Esophagus squamous epithelium (tissue), 5 donors: ENCODE measurements around the gene NENF. TPM values are rescaled to one million over a fixed set of nuclear protein-coding genes. Genes with fewer than 3 reads are reported as not detected.

ENCODE experiments used
- DNase-seq: peaks from one replicate; lab custom pipeline; 2025; lab: John Stamatoyannopoulos, UW
- H3K27ac ChIP-seq, 4 donors: fragments of 200-600 bp; sonication (generic); one replicate each; pipeline ENCODE4 v1.5.1; 2016 to 2019; ENCODE audit warnings: mild to moderate bottlenecking in 1 of 4
- H3K27me3 ChIP-seq, 4 donors: fragments of 200-600 bp; sonication (generic); 1 replicate in 3 of 4; 2 replicates in 1 of 4; pipeline versions ENCODE4 v1.5.1 to v1.6.0; 2017 to 2021; ENCODE audit warnings: antibody characterized with exemption in 1 of 4
- H3K36me3 ChIP-seq, 3 donors: fragments of 200-600 bp; sonication (generic); one replicate each; pipeline ENCODE4 v1.5.1; 2016 to 2019
- H3K4me1 ChIP-seq, 3 donors: fragments of 200-600 bp; sonication (generic); one replicate each; pipeline ENCODE4 v1.5.1; 2017 to 2019
- H3K4me3 ChIP-seq, 4 donors: fragments of 200-600 bp; sonication (generic); 1 replicate in 3 of 4; 2 replicates in 1 of 4; pipeline ENCODE4 v1.5.1; 2016 to 2019; ENCODE audit warnings: mild to moderate bottlenecking in 2 of 4, moderate library complexity in 1 of 4
- H3K9me3 ChIP-seq, 3 donors: fragments of 200-600 bp; sonication (generic); one replicate each; pipeline ENCODE4 v1.5.1; 2016 to 2019
- POLR2A ChIP-seq, 4 donors: fragments of 450-650 bp; IDR thresholded peaks; one replicate each; pipeline ENCODE4 v1.6.1; 2017; ENCODE audit warnings: antibody characterized with exemption in 4 of 4, mild to moderate bottlenecking in 4 of 4, moderate library complexity in 3 of 4
- WGBS, 2 donors: methylation state at CpG; one replicate each; pipeline ENCODE4 v1.1.5; 2018; 5-methylcytosine and 5-hydroxymethylcytosine counted together
- intact Hi-C: fragments of 100-400 bp; cut with DNase I; formaldehyde crosslinking; loops from one replicate; pipeline ENCODE4 v1.15.0; 2022
- total RNA-seq, 4 donors: library from RNA; depleted of rRNA; stranded (reverse); fragments of >200 nt; gene quantifications; one replicate each; pipeline ENCODE4 v1.1.0, GENCODE V29; 2016
- TF ChIP-seq, protein P1 (sequence below), 6 experiments: fragments of 450-650 bp in 4 of 6; fragments of 200-600 bp in 2 of 6; sonication (generic) in 2 of 6; IDR thresholded peaks; one replicate each; pipeline ENCODE4 v1.5.1; 2016 to 2019; ENCODE audit warnings: antibody characterized with exemption in 6 of 6, mild to moderate bottlenecking in 4 of 6, moderate library complexity in 4 of 6
- donor health status: DM: yes; HTN: yes; CAD: no.

The NENF gene
- total RNA-seq, 4 donors from 2014 or later: 31.0 to 65.8 (median 42.0) TPM

DNA sequence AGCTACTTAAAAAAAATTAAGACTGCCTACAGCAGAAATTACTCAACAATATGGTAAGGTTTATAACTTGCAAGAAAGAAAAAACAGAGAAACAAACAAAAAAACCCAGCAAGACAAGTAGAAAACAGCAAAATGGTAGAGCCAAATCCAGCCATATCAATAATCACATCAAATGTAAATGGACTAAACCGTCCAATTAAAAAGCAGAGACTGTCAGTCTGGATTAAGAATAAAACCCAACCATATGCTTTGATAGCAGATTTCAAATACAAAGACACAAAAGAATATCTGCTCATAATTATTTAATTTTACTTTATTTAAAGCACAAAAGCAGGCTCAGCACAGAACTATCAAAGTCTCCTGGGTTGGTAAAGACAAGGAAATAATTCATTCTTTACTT, 35.5 kb upstream of the NENF start:
- H3K27me3 ChIP-seq: no peaks in the 10 kb centered on the region
- no peak for DNase-seq
- no peak overlapping the region for H3K27ac ChIP-seq
- TF ChIP-seq, protein P1, sequence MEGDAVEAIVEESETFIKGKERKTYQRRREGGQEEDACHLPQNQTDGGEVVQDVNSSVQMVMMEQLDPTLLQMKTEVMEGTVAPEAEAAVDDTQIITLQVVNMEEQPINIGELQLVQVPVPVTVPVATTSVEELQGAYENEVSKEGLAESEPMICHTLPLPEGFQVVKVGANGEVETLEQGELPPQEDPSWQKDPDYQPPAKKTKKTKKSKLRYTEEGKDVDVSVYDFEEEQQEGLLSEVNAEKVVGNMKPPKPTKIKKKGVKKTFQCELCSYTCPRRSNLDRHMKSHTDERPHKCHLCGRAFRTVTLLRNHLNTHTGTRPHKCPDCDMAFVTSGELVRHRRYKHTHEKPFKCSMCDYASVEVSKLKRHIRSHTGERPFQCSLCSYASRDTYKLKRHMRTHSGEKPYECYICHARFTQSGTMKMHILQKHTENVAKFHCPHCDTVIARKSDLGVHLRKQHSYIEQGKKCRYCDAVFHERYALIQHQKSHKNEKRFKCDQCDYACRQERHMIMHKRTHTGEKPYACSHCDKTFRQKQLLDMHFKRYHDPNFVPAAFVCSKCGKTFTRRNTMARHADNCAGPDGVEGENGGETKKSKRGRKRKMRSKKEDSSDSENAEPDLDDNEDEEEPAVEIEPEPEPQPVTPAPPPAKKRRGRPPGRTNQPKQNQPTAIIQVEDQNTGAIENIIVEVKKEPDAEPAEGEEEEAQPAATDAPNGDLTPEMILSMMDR (IDR thresholded peaks at IDR 0.05): no peak
- no peak for TF ChIP-seq POLR2A (IDR thresholded peaks at IDR 0.05)
- intact Hi-C loops: no loop called here
- WGBS, 2 donors: 89 to 93% methylated on average over 1 of the region's 1 CpG
- peaks cover 0 to 9% (median 4%) of the 10 kb centered on the region in 3 donors for H3K9me3 ChIP-seq
- H3K36me3 ChIP-seq: no peaks in the 10 kb centered on the region
- H3K4me1 ChIP-seq: peaks cover 0 to 7% (median 0%) of the 10 kb centered on the region in 3 donors
- no peak overlapping the region for H3K4me3 ChIP-seq

GRCh38 chr1:212401042-212401441, 31.7 kb upstream of the NENF start:
- 95 to 100% methylated on average over 1 to 4 of the region's 4 CpGs for WGBS, 2 donors
- Histone ChIP-seq H3K27me3 (no peaks in the 10 kb centered on the region), H3K4me1 (peaks cover 0 to 16% (median 3%) of the 10 kb centered on the region in 3 donors), H3K36me3 (peaks cover 0 to 10% (median 0%) of the 10 kb centered on the region in 3 donors), H3K4me3 (no peak overlapping the region), H3K9me3 (peaks cover 0 to 9% (median 3%) of the 10 kb centered on the region in 3 donors), H3K27ac (no peak overlapping the region)
- intact Hi-C loops: no loop called here
- TF ChIP-seq, protein P1 (IDR thresholded peaks at IDR 0.05): no peak
- no peak for TF ChIP-seq POLR2A (IDR thresholded peaks at IDR 0.05)
- no peak for DNase-seq

GRCh38 chr1:212401838-212402582, 30.7 kb upstream of the NENF start:
- WGBS, 2 donors: 46 to 69% methylated on average over 7 of the region's 7 CpGs
- no peak overlapping the region for H3K4me3 ChIP-seq
- H3K9me3 ChIP-seq: peaks cover 0 to 6% (median 0%) of the 10 kb centered on the region in 3 donors
- intact Hi-C loops: no loop called here
- peaks cover 0 to 16% (median 3%) of the 10 kb centered on the region in 3 donors for H3K4me1 ChIP-seq
- no peaks in the 10 kb centered on the region for H3K27me3 ChIP-seq
- TF ChIP-seq, protein P1 (IDR thresholded peaks at IDR 0.05): peak in 1 of 6 experiments; percentile 31
- TF ChIP-seq POLR2A (IDR thresholded peaks at IDR 0.05): no peak
- no peak for DNase-seq
- peaks cover 0 to 19% (median 4%) of the 10 kb centered on the region in 3 donors for H3K36me3 ChIP-seq
- H3K27ac ChIP-seq: peak overlapping the region in 3 of 4 donors; percentile 54 to 70 (median 62)

DNA sequence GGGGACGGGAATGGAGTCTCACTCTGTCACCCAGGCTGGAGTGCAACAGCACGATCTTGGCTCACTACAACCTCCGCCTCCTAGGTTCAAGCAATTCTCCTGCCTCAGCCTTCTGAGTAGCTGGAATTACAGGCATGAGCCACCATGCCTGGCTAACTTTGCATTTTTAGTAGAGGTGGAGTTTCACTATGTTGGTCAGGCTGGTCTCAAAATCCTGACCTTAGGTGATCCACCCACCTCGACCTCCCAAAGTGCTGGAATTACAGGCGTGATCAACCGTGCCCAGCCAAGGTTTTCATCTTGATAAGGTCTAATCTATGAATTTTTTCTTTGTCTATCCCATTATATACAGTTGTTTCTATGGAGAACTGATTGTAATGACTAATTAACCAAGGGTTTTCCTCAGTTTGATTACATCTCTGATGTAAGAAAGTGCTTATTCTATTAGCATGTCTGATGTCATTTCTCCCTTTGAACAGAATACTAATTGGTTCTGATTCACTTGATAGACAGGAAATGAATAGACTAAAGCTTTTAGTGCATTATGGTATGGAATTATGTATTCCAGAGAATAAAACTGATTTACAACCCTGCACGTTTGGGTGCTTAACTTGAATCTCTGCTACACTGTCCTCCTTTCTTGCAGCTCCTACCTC, 29.9 kb upstream of the NENF start:
- Histone ChIP-seq H3K36me3 (peaks cover 0 to 27% (median 7%) of the 10 kb centered on the region in 3 donors), H3K27me3 (no peaks in the 10 kb centered on the region), H3K9me3 (peaks cover 0 to 4% (median 0%) of the 10 kb centered on the region in 3 donors), H3K4me1 (peaks cover 0 to 16% (median 3%) of the 10 kb centered on the region in 3 donors), H3K27ac (peak overlapping the region in 3 of 4 donors; percentile 54 to 70 (median 62)), H3K4me3 (no peak overlapping the region)
- no peak for DNase-seq
- 73 to 88% methylated on average over 7 of the region's 7 CpGs for WGBS, 2 donors
- intact Hi-C loops: no loop called here
- TF ChIP-seq, protein P1 (IDR thresholded peaks at IDR 0.05): no peak
- TF ChIP-seq POLR2A (IDR thresholded peaks at IDR 0.05): no peak
